Muscle layer of duodenum (tissue), 2 donors: ENCODE results near the gene NAV2.

ENCODE experiments used
- H3K27ac ChIP-seq: one replicate; pipeline ENCODE4 v1.7.0; 2013; ENCODE audit warnings: mild to moderate bottlenecking, low read length
- H3K27me3 ChIP-seq: one replicate; pipeline ENCODE4 v1.7.0; 2013; ENCODE audit warnings: low read depth, mild to moderate bottlenecking, control low read depth, low read length
- H3K36me3 ChIP-seq, 2 donors: one replicate each; pipeline ENCODE4 v1.7.0; 2013; ENCODE audit warnings: low read length in 2 of 2, control low read depth in 1 of 2, mild to moderate bottlenecking in 1 of 2; ENCODE audit not compliant: insufficient read depth in 2 of 2, control insufficient read depth in 1 of 2
- H3K4me1 ChIP-seq, 2 donors: one replicate each; pipeline ENCODE4 v1.7.0; 2013; ENCODE audit warnings: low read length in 2 of 2, mild to moderate bottlenecking in 2 of 2, control low read depth in 1 of 2, moderate library complexity in 1 of 2; ENCODE audit not compliant: insufficient read depth in 2 of 2, control insufficient read depth in 1 of 2
- H3K4me3 ChIP-seq, 2 donors: one replicate each; pipeline ENCODE4 v1.7.0; 2013; ENCODE audit warnings: low read length in 2 of 2, low read depth in 1 of 2, mild to moderate bottlenecking in 1 of 2
- H3K9me3 ChIP-seq, 2 donors: one replicate each; pipeline ENCODE4 v1.7.0; 2013; ENCODE audit warnings: low read length in 2 of 2, control low read depth in 1 of 2, mild to moderate bottlenecking in 1 of 2; ENCODE audit not compliant: control insufficient read depth in 1 of 2
- donor health status: healthy.

NAV2 gene

DNA sequence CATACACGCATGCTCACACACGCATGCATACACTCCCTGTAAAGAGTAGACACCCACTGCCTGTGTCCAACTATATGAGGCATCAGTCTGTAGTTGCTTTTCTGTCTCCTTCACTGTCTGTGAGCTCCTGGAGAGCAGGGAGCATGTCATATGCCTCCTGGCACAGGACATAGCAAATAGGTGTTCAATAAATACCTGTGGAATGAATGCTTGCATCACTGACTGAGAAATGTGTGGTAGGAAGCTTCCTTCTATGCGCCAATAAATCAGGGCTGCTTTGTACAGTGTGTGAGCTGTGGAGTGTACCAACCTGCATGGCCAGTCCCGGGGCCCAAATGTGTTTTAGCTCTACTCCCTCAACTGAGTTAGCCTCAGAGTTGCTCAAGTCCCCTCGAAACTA, 37.2 kb upstream of the NAV2 start:
- Histone ChIP-seq H3K27me3 (no peaks in the 10 kb centered on the region), H3K9me3 (no peaks in the 10 kb centered on the region), H3K36me3 (no peaks in the 10 kb centered on the region), H3K4me1 (peaks cover 0 to 30% of the 10 kb centered on the region in 2 donors), H3K4me3 (no peak overlapping the region), H3K27ac (peak overlapping the region; percentile 83)

DNA sequence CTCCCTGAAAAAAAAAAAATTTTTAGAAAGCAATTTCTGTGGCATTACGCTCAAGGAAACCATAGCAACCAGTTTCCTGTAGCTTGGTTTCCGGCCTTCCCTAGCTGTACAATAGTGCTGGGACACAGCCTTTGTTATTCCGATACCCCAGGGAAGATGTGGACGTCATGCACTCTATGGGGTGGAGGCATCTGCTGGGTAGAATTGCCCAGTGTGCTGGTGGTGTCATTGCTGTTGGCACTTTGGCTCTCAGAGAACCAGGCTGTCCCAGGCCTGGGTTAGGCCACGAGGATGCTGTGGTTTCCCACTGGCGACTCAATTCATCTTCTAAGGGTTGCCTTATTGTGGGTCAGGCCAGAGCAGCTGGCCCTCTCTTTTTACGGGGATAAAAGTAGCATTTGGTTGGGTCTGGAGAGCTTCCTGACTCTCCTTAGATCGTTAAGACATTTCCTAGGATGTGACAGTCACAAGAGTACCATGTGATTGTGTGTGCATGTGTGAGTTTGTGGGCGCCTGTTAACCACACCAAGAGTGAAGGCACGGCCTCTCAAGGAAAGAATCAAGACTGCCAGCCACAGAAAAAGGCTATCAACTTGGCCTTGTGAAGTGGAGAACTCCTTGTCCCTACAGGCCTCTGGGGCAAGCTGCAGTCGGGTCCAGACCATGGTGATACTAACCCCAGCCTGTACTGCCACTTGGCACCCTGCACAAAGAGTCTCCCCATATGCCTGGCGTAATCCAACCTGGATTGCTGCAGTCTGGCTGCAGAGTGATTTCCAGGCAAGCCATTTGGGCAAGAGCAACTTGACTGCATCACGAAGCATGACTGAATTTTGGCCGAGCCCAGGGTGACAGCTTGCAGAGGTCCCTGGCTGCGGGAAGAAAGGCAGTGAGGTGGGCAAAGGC, 35.9 kb upstream of the NAV2 start:
- Histone ChIP-seq H3K27ac (peak overlapping the region; percentile 83), H3K36me3 (no peaks in the 10 kb centered on the region), H3K4me1 (peaks cover 0 to 22% of the 10 kb centered on the region in 2 donors), H3K9me3 (no peaks in the 10 kb centered on the region), H3K4me3 (no peak overlapping the region), H3K27me3 (no peaks in the 10 kb centered on the region)

DNA sequence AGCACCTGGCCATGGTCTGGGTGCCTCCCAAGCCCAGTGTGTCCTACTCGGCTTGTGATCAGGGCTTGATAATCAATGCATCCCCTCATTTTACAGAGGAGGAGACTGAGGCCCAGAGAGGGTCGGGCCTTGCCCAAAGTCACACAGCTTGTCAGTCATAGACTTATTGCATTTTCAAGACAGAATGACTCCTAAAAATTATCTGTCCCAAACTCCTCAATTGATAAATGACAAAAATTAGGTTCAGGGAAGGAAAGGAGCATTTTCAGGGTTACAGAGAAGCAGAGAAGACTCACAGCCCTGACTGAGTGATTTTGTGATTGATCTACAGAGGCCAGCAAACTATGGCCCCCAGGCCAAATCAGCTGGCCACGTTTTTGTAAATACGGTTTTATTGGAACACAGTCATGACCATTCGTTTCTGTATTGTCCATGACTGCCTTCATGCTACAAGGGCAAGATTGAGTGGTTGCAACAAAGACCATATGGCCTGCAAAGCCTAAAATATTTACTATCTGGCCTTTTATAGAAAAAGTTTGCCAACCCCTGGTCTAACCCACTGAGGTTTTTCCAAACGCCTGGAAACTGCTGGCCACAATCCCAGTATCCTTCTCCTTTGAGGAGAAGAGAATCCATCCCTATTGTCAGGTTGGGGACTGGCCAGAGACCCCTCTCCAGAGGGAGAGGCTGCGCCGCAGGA, 35.1 kb upstream of the NAV2 start:
- Histone ChIP-seq H3K27me3 (no peaks in the 10 kb centered on the region), H3K9me3 (no peaks in the 10 kb centered on the region), H3K27ac (peak overlapping the region; percentile 31), H3K36me3 (no peaks in the 10 kb centered on the region), H3K4me3 (no peak overlapping the region), H3K4me1 (peaks cover 0 to 22% of the 10 kb centered on the region in 2 donors)

DNA sequence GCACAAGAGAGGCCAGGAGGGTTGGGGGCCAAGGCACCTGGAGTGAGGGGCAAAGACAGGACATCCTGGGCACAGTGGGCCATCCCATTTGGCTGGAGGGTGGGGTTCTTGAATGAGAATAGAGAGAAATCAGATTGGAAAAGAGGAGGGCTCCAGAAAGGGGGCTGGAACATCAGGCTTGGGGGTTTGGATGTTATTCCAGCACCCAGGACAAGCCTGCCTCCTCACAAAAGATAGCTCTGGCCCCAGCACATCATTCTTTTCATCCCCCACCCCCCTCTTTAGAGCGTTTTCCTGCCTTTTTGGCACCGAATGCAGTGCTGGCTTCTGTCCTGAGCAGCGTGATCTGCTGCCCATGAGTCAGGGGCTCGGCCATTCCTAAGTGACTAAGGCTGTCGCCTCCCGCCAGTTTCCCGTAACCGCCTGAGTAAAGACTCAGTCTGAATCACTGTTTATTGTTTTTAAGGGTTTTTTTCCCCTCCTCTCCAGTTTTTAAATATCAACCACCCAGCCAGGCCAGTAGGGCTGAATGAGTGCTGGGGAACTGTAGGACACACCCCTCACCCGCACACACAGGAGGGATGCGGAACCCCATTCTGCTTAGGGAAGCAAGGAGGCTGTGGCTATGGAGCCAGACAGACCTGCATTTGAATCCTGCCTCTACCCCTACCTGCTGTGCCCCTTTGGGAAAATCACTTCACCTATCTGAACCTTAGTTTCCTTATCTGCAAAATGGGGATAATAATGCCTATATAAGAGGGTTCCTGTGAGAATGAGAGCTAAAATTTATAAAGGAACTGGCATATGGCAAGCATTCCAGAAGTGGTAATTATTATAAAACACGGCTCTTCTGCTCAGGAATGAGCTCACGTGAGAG, 32.4 kb upstream of the NAV2 start:
- Histone ChIP-seq H3K27ac (peak overlapping the region; percentile 62), H3K9me3 (no peaks in the 10 kb centered on the region), H3K27me3 (no peaks in the 10 kb centered on the region), H3K36me3 (no peaks in the 10 kb centered on the region), H3K4me1 (peaks cover 0 to 16% of the 10 kb centered on the region in 2 donors), H3K4me3 (peak overlapping the region in 1 of 2 donors; percentile 13)

DNA sequence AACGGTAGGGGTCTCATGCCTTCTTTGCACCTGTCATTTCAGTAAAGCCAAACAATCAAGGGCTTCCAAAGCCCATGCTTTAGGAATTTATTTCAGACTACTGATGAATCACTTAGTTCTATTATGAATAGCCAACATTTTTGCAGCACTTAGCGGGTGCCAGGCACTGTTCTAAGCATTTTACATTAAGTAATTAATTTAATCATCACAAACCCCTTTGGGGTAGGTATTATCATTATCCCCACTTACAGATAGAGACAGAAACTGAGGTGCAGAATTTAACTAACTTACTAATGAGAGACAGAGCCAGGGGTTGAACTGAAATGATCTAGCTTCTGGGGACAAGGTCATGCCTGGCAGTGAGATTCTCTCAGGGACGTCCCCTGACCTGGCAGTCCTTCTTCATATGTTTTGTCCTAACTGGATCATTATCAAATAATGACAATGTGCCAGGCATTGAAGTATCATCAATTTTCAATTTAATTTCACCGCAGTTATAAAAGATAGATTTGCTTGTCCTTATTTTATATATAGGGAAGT, 31.7 kb upstream of the NAV2 start:
- Histone ChIP-seq H3K4me1 (peaks cover 0 to 16% of the 10 kb centered on the region in 2 donors), H3K27me3 (no peaks in the 10 kb centered on the region), H3K36me3 (no peaks in the 10 kb centered on the region), H3K9me3 (no peaks in the 10 kb centered on the region), H3K27ac (peak overlapping the region; percentile 62), H3K4me3 (no peak overlapping the region)

DNA sequence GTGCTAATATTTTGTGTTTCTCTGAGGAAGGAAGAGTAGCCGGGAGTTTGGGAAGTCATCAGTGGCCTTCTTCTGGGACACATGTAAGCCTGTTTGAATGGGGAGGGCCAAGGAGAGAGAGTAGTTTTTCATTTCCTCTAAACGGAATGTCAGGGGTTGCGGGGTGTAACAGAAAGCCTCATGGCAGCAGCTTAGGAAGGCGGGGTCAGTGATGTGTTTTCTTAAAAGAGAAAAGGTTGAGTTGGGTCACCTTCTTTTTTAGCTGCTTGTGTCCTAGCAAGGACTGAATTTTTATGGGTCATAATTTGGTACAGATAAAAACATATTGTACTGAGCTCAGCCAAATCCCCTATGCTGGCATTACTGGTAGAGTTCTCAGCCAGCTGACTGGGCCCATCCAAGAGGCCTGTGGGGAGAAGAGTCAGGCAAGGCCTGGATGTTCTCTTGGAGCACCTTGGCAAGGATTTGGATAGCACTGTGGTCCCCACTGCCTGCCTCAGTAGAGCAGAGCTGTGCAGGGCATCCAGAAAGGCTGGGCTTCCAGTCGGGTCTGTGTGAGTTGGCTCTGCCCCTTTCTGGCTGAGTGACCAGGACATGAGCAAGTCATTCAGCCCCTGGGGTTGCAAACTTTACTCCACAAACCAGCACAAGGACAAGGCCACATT, 29.4 kb upstream of the NAV2 start:
- Histone ChIP-seq H3K9me3 (no peaks in the 10 kb centered on the region), H3K4me3 (no peak overlapping the region), H3K27me3 (no peaks in the 10 kb centered on the region), H3K27ac (peak overlapping the region; percentile 69), H3K4me1 (peaks cover 0 to 4% of the 10 kb centered on the region in 2 donors), H3K36me3 (no peaks in the 10 kb centered on the region)

DNA sequence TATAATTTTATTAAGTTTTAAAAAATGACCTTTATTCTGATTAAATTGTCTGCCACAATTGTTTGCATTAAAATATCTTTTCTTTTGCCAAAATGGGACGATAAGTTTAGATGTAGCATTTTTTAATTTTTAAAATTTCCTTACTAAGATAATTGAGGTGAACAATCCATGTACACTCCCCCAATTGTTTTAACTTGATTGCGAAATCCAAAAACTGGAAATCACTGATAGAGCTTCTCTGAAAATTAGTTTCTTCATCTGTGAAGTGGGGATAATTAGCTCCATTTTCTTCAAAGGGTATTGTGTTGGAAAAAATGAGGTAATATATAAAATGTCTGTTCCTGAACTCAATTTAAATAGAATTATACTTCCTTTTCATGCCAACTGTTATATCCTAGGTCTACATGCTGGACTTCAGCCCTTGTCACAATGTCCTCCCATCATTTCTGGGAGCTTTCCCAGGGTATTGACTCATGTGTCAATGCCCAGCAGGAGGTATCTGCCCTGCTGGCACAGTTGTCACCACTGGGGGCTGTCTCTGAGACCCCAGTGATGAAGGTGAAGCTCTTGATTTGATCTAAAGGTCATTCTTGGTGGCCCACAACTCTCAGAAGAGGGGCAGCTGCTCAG, 28.7 kb upstream of the NAV2 start:
- H3K4me3 ChIP-seq = no peak overlapping the region
- H3K36me3 ChIP-seq = no peaks in the 10 kb centered on the region
- no peaks in the 10 kb centered on the region for H3K27me3 ChIP-seq
- peaks cover 0 to 7% of the 10 kb centered on the region in 2 donors for H3K4me1 ChIP-seq
- no peak overlapping the region for H3K27ac ChIP-seq
- no peaks in the 10 kb centered on the region for H3K9me3 ChIP-seq

DNA sequence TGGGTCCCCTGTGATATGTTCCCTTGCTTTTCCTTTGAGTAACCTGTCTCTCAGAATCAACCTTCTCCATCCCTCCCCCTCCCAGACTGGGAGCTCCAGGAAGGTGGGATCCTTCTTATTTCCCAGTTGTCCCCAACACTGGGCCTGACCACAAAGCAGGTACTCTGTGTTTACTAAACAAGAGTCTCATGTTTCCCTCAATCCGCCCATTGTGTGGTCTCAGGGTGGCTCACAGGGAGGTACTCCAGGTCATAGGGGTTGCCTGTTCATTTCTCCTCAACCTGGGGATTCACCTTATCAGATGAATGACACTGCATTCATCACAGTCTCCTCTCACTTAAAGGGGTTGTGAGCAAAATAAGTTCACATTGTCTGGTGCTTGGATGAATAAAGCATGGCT, 26.4 kb upstream of the NAV2 start:
- no peaks in the 10 kb centered on the region for H3K9me3 ChIP-seq
- H3K27ac ChIP-seq = no peak overlapping the region
- no peaks in the 10 kb centered on the region for H3K27me3 ChIP-seq
- H3K4me3 ChIP-seq = no peak overlapping the region
- H3K36me3 ChIP-seq = no peaks in the 10 kb centered on the region
- H3K4me1 ChIP-seq = peaks cover 0 to 13% of the 10 kb centered on the region in 2 donors

DNA sequence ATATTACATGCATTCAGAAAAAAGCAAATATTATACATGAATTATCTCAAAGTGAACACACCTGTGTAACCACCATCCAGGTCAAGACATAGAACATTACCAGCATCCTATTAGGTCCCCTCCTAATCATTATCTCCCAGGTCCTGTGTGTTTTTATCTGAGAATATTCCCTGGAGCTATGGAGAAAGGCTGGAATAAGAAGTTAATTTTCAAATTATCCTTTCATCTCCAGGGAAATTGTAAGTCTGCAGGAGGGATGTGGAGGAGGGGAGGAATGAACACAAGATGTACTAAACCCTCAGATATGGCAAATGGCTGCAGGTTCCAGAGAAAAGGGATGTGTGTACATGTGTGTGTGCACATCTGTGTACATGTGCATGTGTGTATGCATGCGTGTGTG, 25.2 kb upstream of the NAV2 start:
- H3K4me3 ChIP-seq = no peak overlapping the region
- no peaks in the 10 kb centered on the region for H3K9me3 ChIP-seq
- H3K4me1 ChIP-seq = peaks cover 0 to 13% of the 10 kb centered on the region in 2 donors
- H3K27me3 ChIP-seq = no peaks in the 10 kb centered on the region
- no peaks in the 10 kb centered on the region for H3K36me3 ChIP-seq
- H3K27ac ChIP-seq = no peak overlapping the region

DNA sequence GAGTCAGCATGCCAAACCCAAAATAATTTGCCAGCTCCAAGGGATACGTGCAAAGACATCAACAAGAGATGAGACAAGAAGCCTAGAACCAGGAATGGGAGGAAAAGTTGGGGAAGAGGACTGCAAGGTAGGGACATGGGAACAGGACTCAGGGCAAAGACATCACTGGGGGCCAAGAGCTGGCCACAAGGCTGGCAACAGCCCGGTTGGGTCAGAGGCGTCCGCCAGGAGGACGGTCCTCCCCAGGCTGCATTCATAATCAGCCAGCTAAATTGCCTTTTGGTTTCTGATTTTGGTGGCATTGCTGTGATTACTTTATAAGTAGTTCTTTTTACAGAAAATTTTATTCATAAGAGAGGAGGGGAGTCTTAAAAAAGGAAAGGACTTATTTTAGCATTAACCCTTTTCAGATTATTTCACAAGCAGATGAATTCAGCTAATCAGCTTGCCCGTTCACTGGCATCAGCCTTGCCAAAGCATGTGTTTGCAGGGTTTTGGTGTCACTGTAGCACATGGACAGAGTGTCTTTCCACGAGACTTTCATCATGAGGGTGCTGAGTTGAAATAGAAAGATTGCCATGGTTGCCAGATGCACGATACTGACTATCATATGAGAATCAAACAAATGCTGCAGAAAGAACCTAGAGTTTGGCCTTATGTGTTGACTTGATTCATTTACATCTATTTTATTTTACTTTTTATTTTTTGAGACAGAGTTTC, 23.2 kb upstream of the NAV2 start:
- peaks cover 0 to 13% of the 10 kb centered on the region in 2 donors for H3K4me1 ChIP-seq
- H3K27ac ChIP-seq = no peak overlapping the region
- H3K36me3 ChIP-seq = no peaks in the 10 kb centered on the region
- H3K9me3 ChIP-seq = no peaks in the 10 kb centered on the region
- H3K4me3 ChIP-seq = no peak overlapping the region
- no peaks in the 10 kb centered on the region for H3K27me3 ChIP-seq
